Measurements from ENCODE around the gene DELE1. TPM values are rescaled to one million over a fixed set of nuclear protein-coding genes. Genes with fewer than 3 reads are reported as not detected.

Gene DELE1
- total RNA-seq, 1 donor from 2014 or later, result 42.3 TPM

DNA sequence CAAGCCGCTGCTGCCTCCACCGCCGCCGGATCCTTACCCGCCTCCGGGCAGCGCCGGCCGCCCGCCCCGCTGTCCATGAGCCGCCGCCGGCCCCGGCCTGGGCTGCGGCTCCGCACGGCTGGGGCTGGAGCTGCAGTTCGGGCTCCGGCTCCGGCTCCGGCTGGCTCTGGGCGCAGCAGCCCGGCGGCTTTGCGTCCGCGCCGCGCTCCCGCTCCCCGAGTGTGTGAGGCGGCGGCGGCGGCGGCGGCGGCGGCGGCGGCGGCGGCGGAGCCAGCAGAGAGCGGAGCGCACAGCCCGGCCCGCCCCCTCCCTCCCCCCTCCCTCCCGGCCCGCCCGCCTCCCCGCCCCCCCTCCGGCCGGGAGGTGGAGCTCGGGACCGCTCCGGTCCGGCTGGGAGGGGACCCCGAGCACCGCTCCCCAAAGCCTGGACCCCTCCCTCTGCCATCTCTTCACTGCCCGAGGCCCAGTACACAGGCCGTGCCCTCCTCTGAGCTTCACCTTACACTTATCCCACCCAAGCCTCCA, 45.4 kb upstream of the DELE1 start, which contains the start of gene PCDH1:
PCDH1 (minus strand) TSS at position 225 of the 525 bp plus-strand sequence; CDS start at position 77, 148 bp downstream.
- Histone ChIP-seq H3K9ac (ENCODE audit: low read depth in 1 of 3, low read length in 3 of 3) (peak within 1 kb of the TSS; percentile 68 to 82 (median 74)), H3K27ac (ENCODE audit: low read depth, low read length) (peak within 1 kb of the TSS; percentile 81), H3K4me1 (ENCODE audit: control insufficient read depth in 3 of 3, insufficient read depth in 3 of 3, low read length in 3 of 3) (peaks cover 52 to 66% (median 65%) of the 10 kb centered on the region in 3 donors), H3K27me3 (ENCODE audit: control insufficient read depth in 3 of 3, insufficient read depth in 3 of 3, low read length in 3 of 3) (peaks cover 63 to 72% (median 67%) of the 10 kb centered on the region in 3 donors), H3K4me3 (ENCODE audit: low read length in 3 of 3) (peak within 1 kb of the TSS; percentile 77 to 91 (median 88)), H3K9me3 (ENCODE audit: control insufficient read depth in 3 of 3, low read length in 3 of 3) (no peaks in the 10 kb centered on the region), H3K36me3 (ENCODE audit: control insufficient read depth in 3 of 3, insufficient read depth in 3 of 3, low read length in 3 of 3) (peaks cover 0 to 2% (median 0%) of the 10 kb centered on the region in 3 donors)

GRCh38 chr5:141878711-141879425, 44.8 kb upstream of the DELE1 start:
- peak overlapping the region; percentile 66 for H3K27ac ChIP-seq (ENCODE audit: low read depth, low read length)
- peaks cover 67 to 76% (median 71%) of the 10 kb centered on the region in 3 donors for H3K27me3 ChIP-seq (ENCODE audit: control insufficient read depth in 3 of 3, insufficient read depth in 3 of 3, low read length in 3 of 3)
- peaks cover 0 to 2% (median 0%) of the 10 kb centered on the region in 3 donors for H3K36me3 ChIP-seq (ENCODE audit: control insufficient read depth in 3 of 3, insufficient read depth in 3 of 3, low read length in 3 of 3)
- peaks cover 52 to 66% (median 65%) of the 10 kb centered on the region in 3 donors for H3K4me1 ChIP-seq (ENCODE audit: control insufficient read depth in 3 of 3, insufficient read depth in 3 of 3, low read length in 3 of 3)
- peak overlapping the region; percentile 61 to 82 (median 68) for H3K9ac ChIP-seq (ENCODE audit: low read depth in 1 of 3, low read length in 3 of 3)
- H3K4me3 ChIP-seq (ENCODE audit: low read length in 3 of 3), result peak overlapping the region; percentile 77 to 91 (median 88)
- no peaks in the 10 kb centered on the region for H3K9me3 ChIP-seq (ENCODE audit: control insufficient read depth in 3 of 3, low read length in 3 of 3)

- H3K4me1 ChIP-seq (ENCODE audit: control insufficient read depth in 3 of 3, insufficient read depth in 3 of 3, low read length in 3 of 3), result peaks cover 51 to 66% (median 59%) of the 10 kb centered on the region in 3 donors
- H3K9me3 ChIP-seq (ENCODE audit: control insufficient read depth in 3 of 3, low read length in 3 of 3), result no peaks in the 10 kb centered on the region
- no peak overlapping the region for H3K27ac ChIP-seq (ENCODE audit: low read depth, low read length)
- no peak overlapping the region for H3K4me3 ChIP-seq (ENCODE audit: low read length in 3 of 3)
- H3K27me3 ChIP-seq (ENCODE audit: control insufficient read depth in 3 of 3, insufficient read depth in 3 of 3, low read length in 3 of 3), result peaks cover 65 to 74% (median 70%) of the 10 kb centered on the region in 3 donors
- H3K36me3 ChIP-seq (ENCODE audit: control insufficient read depth in 3 of 3, insufficient read depth in 3 of 3, low read length in 3 of 3), result peaks cover 0 to 2% (median 0%) of the 10 kb centered on the region in 3 donors
- H3K9ac ChIP-seq (ENCODE audit: low read depth in 1 of 3, low read length in 3 of 3), result peak overlapping the region in 2 of 3 donors; percentile 61 to 82
Measured at GRCh38 chr5:141879426-141879759, 44.3 kb upstream of the DELE1 start.

GRCh38 chr5:141879941-141880738, 43.5 kb upstream of the DELE1 start:
- Histone ChIP-seq H3K27ac (ENCODE audit: low read depth, low read length) (peak overlapping the region; percentile 32), H3K36me3 (ENCODE audit: control insufficient read depth in 3 of 3, insufficient read depth in 3 of 3, low read length in 3 of 3) (peaks cover 0 to 2% (median 0%) of the 10 kb centered on the region in 3 donors), H3K9ac (ENCODE audit: low read depth in 1 of 3, low read length in 3 of 3) (no peak overlapping the region), H3K4me1 (ENCODE audit: control insufficient read depth in 3 of 3, insufficient read depth in 3 of 3, low read length in 3 of 3) (peaks cover 47 to 63% (median 56%) of the 10 kb centered on the region in 3 donors), H3K4me3 (ENCODE audit: low read length in 3 of 3) (no peak overlapping the region), H3K9me3 (ENCODE audit: control insufficient read depth in 3 of 3, low read length in 3 of 3) (no peaks in the 10 kb centered on the region), H3K27me3 (ENCODE audit: control insufficient read depth in 3 of 3, insufficient read depth in 3 of 3, low read length in 3 of 3) (peaks cover 66 to 74% (median 66%) of the 10 kb centered on the region in 3 donors)

DNA sequence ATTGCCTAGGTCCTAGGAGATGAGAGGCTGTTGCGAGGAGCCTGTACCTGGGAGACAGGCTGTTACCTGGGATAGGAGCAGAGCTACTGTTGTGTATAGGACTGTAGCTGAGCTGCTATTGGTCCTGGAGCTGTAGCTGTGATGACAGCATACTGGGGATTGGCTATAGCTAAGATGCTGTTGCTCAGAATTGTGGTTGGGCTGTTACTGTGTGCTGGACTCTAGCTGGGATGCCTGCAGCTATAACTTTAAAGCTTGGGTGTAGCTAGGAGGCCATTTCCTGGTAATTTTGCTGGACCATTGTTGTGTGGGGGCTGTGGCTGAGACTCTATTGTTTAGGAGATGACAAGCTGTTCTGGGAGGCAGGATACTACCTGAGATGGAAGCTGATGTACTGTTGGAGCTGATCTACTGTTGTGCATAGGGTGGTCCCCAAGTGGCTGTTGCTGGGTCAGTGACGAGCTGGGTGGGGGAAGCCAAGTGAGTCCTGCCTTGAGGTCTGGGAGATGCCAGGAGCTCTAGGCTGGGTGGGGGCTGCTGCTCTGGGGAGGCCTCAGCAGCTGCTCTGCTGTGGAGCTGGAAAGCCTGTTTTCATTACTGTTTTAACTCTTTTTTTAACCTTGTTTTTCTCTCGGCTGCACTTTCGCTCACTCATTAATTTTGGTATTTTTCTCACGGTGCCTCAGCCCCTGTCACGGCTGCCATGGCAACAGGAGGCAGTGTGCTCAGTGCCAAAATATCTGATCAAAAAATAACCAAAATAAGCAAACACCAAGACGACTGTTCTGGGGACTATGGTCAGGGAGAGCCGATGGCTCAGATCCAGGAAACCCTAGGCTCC, 42.5 kb upstream of the DELE1 start:
- Histone ChIP-seq H3K4me1 (ENCODE audit: control insufficient read depth in 3 of 3, insufficient read depth in 3 of 3, low read length in 3 of 3) (peaks cover 47 to 54% (median 51%) of the 10 kb centered on the region in 3 donors), H3K9me3 (ENCODE audit: control insufficient read depth in 3 of 3, low read length in 3 of 3) (no peaks in the 10 kb centered on the region), H3K27me3 (ENCODE audit: control insufficient read depth in 3 of 3, insufficient read depth in 3 of 3, low read length in 3 of 3) (peaks cover 56 to 68% (median 66%) of the 10 kb centered on the region in 3 donors), H3K27ac (ENCODE audit: low read depth, low read length) (peak overlapping the region; percentile 57), H3K9ac (ENCODE audit: low read depth in 1 of 3, low read length in 3 of 3) (no peak overlapping the region), H3K4me3 (ENCODE audit: low read length in 3 of 3) (no peak overlapping the region), H3K36me3 (ENCODE audit: control insufficient read depth in 3 of 3, insufficient read depth in 3 of 3, low read length in 3 of 3) (peaks cover 0 to 2% (median 0%) of the 10 kb centered on the region in 3 donors)

DNA sequence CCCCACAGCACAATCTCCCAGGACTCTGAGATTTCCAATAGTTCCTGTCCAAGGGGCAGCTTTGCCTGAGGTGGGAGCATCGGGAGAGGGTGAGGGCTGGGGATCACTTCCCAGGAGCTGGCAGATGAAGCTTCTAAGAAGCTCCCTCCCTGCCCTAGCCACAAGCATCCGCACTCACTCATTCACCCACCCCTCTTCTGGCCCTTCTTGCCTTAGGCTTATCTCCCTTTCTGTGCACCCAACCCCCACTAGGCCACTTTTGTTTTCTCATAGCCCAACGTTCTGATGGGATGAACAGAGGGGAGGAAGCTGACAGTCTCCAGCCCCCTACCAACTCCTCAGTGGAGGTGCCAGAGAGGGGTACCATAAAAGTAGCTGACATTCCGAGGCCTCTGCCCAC, 41.8 kb upstream of the DELE1 start:
- Histone ChIP-seq H3K4me3 (ENCODE audit: low read length in 3 of 3) (no peak overlapping the region), H3K4me1 (ENCODE audit: control insufficient read depth in 3 of 3, insufficient read depth in 3 of 3, low read length in 3 of 3) (peaks cover 42 to 47% (median 43%) of the 10 kb centered on the region in 3 donors)

GRCh38 chr5:141882594-141883183, 41.0 kb upstream of the DELE1 start:
- Histone ChIP-seq H3K4me1 (ENCODE audit: control insufficient read depth in 3 of 3, insufficient read depth in 3 of 3, low read length in 3 of 3) (peaks cover 34 to 39% (median 35%) of the 10 kb centered on the region in 3 donors), H3K4me3 (ENCODE audit: low read length in 3 of 3) (no peak overlapping the region)

More for the DNA sequence above, 41.8 kb upstream of the DELE1 start:
- peak overlapping the region; percentile 57 for H3K27ac ChIP-seq (ENCODE audit: low read depth, low read length)
- H3K9ac ChIP-seq (ENCODE audit: low read depth in 1 of 3, low read length in 3 of 3), result no peak overlapping the region
- H3K9me3 ChIP-seq (ENCODE audit: control insufficient read depth in 3 of 3, low read length in 3 of 3), result no peaks in the 10 kb centered on the region
- peaks cover 50 to 61% (median 59%) of the 10 kb centered on the region in 3 donors for H3K27me3 ChIP-seq (ENCODE audit: control insufficient read depth in 3 of 3, insufficient read depth in 3 of 3, low read length in 3 of 3)
- H3K36me3 ChIP-seq (ENCODE audit: control insufficient read depth in 3 of 3, insufficient read depth in 3 of 3, low read length in 3 of 3), result peaks cover 0 to 2% (median 0%) of the 10 kb centered on the region in 3 donors

DNA sequence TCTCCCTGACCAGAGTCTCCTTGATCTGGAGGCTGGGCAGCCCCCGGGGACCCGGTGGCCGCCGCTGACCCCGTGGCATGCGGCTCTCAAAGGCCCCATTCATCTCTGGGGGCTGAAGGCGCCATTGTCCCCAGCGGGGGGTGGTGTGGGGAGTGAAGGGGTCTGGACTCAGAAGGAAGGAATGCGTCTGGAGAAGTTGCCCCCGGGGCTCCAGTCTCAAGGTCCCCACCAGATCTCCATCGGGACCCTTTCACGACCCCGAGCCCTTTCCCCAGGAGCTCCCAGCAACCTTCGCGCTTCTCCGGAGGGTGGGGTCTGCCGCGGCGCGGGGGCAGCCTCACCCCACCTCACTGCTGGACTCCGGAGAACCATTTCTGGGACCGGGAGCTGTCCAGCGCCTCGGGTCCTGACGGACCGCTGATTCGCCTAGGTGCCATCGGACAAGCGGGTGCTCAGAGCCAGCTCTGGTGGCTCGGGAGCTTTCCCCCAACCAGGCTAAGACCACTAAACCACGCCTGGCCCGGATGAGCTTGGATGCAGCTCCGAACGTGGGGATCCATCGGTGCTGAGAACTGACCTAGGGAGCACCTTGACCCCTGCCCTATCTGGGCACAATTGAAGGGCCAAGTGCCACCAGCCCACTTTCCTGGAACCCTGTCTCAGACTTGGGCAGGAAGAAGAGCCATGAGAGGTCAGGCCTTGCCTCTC, 40.3 kb upstream of the DELE1 start:
- peaks cover 38 to 51% (median 49%) of the 10 kb centered on the region in 3 donors for H3K27me3 ChIP-seq (ENCODE audit: control insufficient read depth in 3 of 3, insufficient read depth in 3 of 3, low read length in 3 of 3)
- peaks cover 33 to 35% (median 33%) of the 10 kb centered on the region in 3 donors for H3K4me1 ChIP-seq (ENCODE audit: control insufficient read depth in 3 of 3, insufficient read depth in 3 of 3, low read length in 3 of 3)
- no peak overlapping the region for H3K4me3 ChIP-seq (ENCODE audit: low read length in 3 of 3)
- no peak overlapping the region for H3K9ac ChIP-seq (ENCODE audit: low read depth in 1 of 3, low read length in 3 of 3)
- H3K9me3 ChIP-seq (ENCODE audit: control insufficient read depth in 3 of 3, low read length in 3 of 3), result no peaks in the 10 kb centered on the region
- H3K36me3 ChIP-seq (ENCODE audit: control insufficient read depth in 3 of 3, insufficient read depth in 3 of 3, low read length in 3 of 3), result no peaks in the 10 kb centered on the region
- H3K27ac ChIP-seq (ENCODE audit: low read depth, low read length), result no peak overlapping the region

More at GRCh38 chr5:141882594-141883183, 41.0 kb upstream of the DELE1 start:
- Histone ChIP-seq H3K9me3 (ENCODE audit: control insufficient read depth in 3 of 3, low read length in 3 of 3) (no peaks in the 10 kb centered on the region), H3K27ac (ENCODE audit: low read depth, low read length) (no peak overlapping the region), H3K9ac (ENCODE audit: low read depth in 1 of 3, low read length in 3 of 3) (no peak overlapping the region), H3K36me3 (ENCODE audit: control insufficient read depth in 3 of 3, insufficient read depth in 3 of 3, low read length in 3 of 3) (no peaks in the 10 kb centered on the region), H3K27me3 (ENCODE audit: control insufficient read depth in 3 of 3, insufficient read depth in 3 of 3, low read length in 3 of 3) (peaks cover 42 to 52% (median 51%) of the 10 kb centered on the region in 3 donors)
